ENCODE results near the gene MCM9. TPM values are rescaled to one million over a fixed set of nuclear protein-coding genes. Genes with fewer than 3 reads are reported as not detected.

The MCM9 gene
- total RNA-seq, 2 donors from 2014 or later = 13.6 to 24.8 TPM

DNA sequence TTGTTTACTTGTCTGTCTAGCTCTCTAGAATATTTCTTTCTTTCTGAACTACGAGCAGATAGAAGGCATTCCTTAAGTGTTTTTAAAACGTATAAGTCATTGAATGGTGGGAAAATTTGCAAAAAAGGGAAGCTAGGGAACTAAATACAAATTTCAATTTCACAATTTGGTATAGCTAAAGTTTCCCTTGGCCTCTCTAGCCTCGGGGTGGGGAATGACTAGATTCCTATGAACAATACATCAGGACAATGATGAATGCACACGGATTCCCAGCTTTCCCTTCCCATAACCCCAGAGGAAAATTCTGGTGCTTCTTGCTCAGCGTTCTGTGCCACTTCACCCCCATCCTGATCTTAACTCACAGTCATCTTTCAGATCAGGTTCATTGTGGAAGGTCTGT, 154.3 kb downstream of the MCM9 start:
- TF ChIP-seq, protein P1, sequence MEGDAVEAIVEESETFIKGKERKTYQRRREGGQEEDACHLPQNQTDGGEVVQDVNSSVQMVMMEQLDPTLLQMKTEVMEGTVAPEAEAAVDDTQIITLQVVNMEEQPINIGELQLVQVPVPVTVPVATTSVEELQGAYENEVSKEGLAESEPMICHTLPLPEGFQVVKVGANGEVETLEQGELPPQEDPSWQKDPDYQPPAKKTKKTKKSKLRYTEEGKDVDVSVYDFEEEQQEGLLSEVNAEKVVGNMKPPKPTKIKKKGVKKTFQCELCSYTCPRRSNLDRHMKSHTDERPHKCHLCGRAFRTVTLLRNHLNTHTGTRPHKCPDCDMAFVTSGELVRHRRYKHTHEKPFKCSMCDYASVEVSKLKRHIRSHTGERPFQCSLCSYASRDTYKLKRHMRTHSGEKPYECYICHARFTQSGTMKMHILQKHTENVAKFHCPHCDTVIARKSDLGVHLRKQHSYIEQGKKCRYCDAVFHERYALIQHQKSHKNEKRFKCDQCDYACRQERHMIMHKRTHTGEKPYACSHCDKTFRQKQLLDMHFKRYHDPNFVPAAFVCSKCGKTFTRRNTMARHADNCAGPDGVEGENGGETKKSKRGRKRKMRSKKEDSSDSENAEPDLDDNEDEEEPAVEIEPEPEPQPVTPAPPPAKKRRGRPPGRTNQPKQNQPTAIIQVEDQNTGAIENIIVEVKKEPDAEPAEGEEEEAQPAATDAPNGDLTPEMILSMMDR (IDR thresholded peaks at IDR 0.05) = no peak
- no peak for TF ChIP-seq POLR2A (IDR thresholded peaks at IDR 0.05)
- TF ChIP-seq POLR2AphosphoS5 (IDR thresholded peaks at IDR 0.05) = no peak
- H3K27me3 ChIP-seq (replicated peaks; ENCODE audit: insufficient read depth) = no peaks in the 10 kb centered on the region
- H3K4me3 ChIP-seq = no peak overlapping the region
- H3K9me3 ChIP-seq = no peaks in the 10 kb centered on the region
- intact Hi-C loops (cut with DNase I) = no loop called here
- H3K36me3 ChIP-seq = no peaks in the 10 kb centered on the region
- 67% methylated on average over 5 of the region's 5 CpGs for WGBS
- no peaks in the 10 kb centered on the region for H3K4me1 ChIP-seq (replicated peaks)
- no peak for DNase-seq (ENCODE audit: low spot score)
- no peak overlapping the region for H3K27ac ChIP-seq

DNA sequence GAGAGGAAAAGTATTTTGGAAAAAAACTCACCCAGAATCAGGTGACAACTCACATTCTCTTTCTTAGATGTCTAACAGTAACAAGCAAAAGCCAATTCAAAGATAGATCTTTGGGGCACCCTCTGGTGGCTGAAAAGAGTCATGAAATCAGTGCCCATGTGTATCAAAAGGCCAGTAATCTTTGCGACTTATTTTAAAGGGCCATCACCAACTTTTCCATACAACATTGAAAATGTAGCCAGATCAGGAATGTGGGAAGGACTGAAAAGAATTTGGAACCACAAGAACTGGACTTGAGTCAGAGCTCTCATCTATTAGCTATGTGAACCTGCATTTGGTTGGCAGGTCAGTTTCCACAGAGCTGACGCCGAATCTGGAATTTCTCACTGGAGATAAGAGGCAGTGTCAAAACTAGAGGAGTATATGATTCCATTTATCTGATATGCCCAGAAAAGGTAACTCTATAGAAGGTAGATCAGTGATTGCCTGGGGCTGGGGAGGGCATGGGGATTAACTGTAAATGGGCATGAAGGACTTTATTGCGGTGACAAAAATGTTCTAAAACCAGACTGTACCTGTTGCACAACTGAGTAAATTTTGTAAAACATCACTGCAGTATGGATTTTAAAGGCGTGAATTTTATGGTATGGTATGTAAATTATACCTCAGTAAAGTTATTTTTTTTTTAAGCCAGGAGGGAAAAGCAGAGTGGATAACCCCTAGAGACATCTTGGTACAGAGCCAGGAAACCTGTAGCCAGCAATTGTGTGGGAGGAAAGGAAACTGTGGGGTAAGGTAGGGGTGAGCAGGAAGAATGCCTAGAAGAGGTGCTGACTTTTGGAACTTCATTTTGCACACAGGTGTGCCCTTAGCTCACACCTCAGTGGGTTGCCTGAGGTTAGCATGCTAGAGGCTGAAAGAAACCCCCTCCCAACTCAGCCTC, 158.1 kb downstream of the MCM9 start:
- H3K36me3 ChIP-seq = no peaks in the 10 kb centered on the region
- H3K4me1 ChIP-seq (replicated peaks) = no peaks in the 10 kb centered on the region
- WGBS = 44% methylated on average over 5 of the region's 5 CpGs
- no peaks in the 10 kb centered on the region for H3K27me3 ChIP-seq (replicated peaks; ENCODE audit: insufficient read depth)
- no peak overlapping the region for H3K4me3 ChIP-seq
- intact Hi-C loops (cut with DNase I) = no loop called here
- TF ChIP-seq, protein P1 (IDR thresholded peaks at IDR 0.05) = peak; percentile 38 to 80 (median 59)
- no peak for TF ChIP-seq POLR2A (IDR thresholded peaks at IDR 0.05)
- peak; percentile 31 for TF ChIP-seq POLR2AphosphoS5 (IDR thresholded peaks at IDR 0.05)
- peak; percentile 64 for DNase-seq (ENCODE audit: low spot score)
- H3K27ac ChIP-seq = no peak overlapping the region
- H3K9me3 ChIP-seq = no peaks in the 10 kb centered on the region

DNA sequence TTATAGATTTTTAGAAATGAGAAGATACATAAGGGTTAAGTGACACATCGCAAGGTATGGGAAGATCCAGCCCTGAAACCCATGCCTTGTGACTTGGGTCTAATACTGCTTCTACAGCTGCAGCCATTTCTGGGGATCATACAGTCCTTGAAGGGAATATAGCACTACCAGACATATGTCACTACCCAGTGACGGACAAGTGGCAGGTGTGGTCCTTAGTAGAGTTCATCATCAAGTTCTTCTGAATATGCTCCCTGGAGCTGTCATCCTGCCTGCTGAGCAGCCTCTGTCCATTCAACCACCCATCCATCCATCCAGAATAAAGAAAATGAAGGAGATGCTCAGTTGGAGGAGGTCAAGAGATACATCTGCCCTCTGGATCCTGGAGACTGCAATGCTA, 159.6 kb downstream of the MCM9 start:
- H3K27me3 ChIP-seq (replicated peaks; ENCODE audit: insufficient read depth) = no peaks in the 10 kb centered on the region
- WGBS = 97% methylated on average over 2 of the region's 2 CpGs
- no peak overlapping the region for H3K27ac ChIP-seq
- no peaks in the 10 kb centered on the region for H3K9me3 ChIP-seq
- intact Hi-C loops (cut with DNase I) = no loop called here
- no peak overlapping the region for H3K4me3 ChIP-seq
- no peaks in the 10 kb centered on the region for H3K4me1 ChIP-seq (replicated peaks)
- no peaks in the 10 kb centered on the region for H3K36me3 ChIP-seq
- no peak for DNase-seq (ENCODE audit: low spot score)
- no peak for TF ChIP-seq POLR2AphosphoS5 (IDR thresholded peaks at IDR 0.05)
- no peak for TF ChIP-seq POLR2A (IDR thresholded peaks at IDR 0.05)
- TF ChIP-seq, protein P1 (IDR thresholded peaks at IDR 0.05) = no peak

DNA sequence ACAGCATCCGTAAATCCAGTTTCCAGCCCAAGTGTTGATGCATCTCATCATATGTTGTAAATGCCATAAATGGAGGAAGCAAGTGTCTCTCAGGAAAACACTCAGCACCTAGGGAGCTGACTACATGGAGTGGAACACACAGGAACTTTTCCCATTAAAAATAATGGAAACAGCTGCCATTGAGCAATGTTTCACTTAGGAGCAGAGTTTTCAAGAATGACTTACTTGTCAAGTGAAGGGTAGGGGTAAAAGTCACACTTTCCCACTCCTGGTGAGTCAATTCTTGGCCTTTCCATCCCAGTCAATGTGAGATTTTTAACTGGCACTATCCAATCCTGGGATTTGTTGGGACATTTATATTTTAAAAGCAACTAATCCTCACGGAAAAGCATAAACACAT, 160.4 kb downstream of the MCM9 start:
- no peaks in the 10 kb centered on the region for H3K4me1 ChIP-seq (replicated peaks)
- TF ChIP-seq, protein P1 (IDR thresholded peaks at IDR 0.05) = no peak
- TF ChIP-seq POLR2A (IDR thresholded peaks at IDR 0.05) (no peak), POLR2AphosphoS5 (IDR thresholded peaks at IDR 0.05) (no peak)
- H3K27ac ChIP-seq = no peak overlapping the region
- no peaks in the 10 kb centered on the region for H3K27me3 ChIP-seq (replicated peaks; ENCODE audit: insufficient read depth)
- intact Hi-C loops (cut with DNase I) = no loop called here
- H3K4me3 ChIP-seq = no peak overlapping the region
- no peak for DNase-seq (ENCODE audit: low spot score)
- H3K36me3 ChIP-seq = no peaks in the 10 kb centered on the region
- 92% methylated on average over 2 of the region's 2 CpGs for WGBS
- H3K9me3 ChIP-seq = no peaks in the 10 kb centered on the region

DNA sequence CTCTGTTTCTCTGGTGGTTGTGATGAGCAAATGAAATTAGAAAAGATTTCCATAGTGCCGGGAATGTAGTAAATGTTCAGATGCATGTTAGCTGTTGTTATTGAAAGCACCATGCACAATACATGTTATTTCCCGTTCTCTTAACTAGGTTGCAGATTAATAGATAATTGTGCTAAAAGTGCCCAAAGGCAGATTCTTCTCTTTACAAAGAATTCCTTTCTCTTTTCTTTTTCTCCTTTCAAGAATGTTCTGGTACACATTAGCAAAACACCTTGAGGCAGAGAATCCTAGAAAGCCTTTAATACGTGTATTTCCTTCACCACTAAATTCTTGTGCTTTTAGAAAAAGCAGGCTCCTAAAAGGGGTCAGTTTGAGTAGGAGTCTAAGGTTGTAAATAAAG, 162.1 kb downstream of the MCM9 start:
- Histone ChIP-seq H3K36me3 (no peaks in the 10 kb centered on the region), H3K9me3 (no peaks in the 10 kb centered on the region), H3K4me1 (replicated peaks) (no peaks in the 10 kb centered on the region), H3K27ac (no peak overlapping the region), H3K4me3 (no peak overlapping the region), H3K27me3 (replicated peaks; ENCODE audit: insufficient read depth) (no peaks in the 10 kb centered on the region)
- intact Hi-C loops (cut with DNase I) = no loop called here
- WGBS = 43% methylated on average over 3 of the region's 3 CpGs
- no peak for DNase-seq (ENCODE audit: low spot score)
- TF ChIP-seq, protein P1 (IDR thresholded peaks at IDR 0.05) = no peak
- no peak for TF ChIP-seq POLR2A (IDR thresholded peaks at IDR 0.05)
- TF ChIP-seq POLR2AphosphoS5 (IDR thresholded peaks at IDR 0.05) = no peak
